ENCODE data around the gene LCN6.
"Not testable (repeated sequence)": the region's sequence is repeated elsewhere in the genome, so short reads cannot be mapped to it uniquely, and the experiment has no call there.

Gene LCN6

DNA sequence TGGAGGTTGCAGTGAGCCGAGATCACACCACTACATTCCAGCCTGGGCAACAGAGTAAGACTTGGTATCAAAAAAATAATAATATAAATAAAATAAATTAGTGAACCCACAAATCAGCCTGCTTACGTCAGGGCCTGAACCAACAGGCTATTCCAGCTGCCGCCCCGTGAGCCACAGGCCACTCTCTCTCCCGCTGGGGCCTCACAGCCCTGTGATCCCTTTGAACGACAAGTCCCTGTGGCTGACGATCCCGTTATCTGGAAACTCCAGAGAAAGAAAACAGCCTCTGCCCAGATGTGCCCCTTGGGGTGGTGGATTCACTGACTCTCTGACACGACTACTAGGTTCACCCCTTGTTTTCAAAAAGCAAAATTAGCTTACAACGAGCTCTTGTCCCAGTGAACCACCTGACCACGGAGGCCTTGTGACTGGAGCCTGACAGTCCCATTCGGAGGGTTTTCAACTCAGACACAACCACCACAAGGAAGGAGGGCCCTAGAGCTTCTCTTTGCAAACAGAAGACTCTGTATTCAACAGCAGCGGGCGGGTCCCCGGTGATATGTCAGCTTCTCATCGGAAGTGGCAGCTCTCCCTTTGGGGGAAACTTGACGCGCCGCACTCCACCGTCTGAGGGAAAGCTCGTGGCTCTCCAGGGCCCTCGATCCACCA lies 40.3 kb downstream of the LCN6 start:
- DNase-seq, result no peak
- H3K9me3 ChIP-seq, result no peaks in the 10 kb centered on the region
- H3K27me3 ChIP-seq, result no peaks in the 10 kb centered on the region
- TF ChIP-seq, protein P1, sequence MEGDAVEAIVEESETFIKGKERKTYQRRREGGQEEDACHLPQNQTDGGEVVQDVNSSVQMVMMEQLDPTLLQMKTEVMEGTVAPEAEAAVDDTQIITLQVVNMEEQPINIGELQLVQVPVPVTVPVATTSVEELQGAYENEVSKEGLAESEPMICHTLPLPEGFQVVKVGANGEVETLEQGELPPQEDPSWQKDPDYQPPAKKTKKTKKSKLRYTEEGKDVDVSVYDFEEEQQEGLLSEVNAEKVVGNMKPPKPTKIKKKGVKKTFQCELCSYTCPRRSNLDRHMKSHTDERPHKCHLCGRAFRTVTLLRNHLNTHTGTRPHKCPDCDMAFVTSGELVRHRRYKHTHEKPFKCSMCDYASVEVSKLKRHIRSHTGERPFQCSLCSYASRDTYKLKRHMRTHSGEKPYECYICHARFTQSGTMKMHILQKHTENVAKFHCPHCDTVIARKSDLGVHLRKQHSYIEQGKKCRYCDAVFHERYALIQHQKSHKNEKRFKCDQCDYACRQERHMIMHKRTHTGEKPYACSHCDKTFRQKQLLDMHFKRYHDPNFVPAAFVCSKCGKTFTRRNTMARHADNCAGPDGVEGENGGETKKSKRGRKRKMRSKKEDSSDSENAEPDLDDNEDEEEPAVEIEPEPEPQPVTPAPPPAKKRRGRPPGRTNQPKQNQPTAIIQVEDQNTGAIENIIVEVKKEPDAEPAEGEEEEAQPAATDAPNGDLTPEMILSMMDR (IDR thresholded peaks at IDR 0.05; ENCODE audit: low read depth, low read length), result no peak
- H3K36me3 ChIP-seq, result no peaks in the 10 kb centered on the region
- H3K4me3 ChIP-seq (ENCODE audit: low read depth, low read length), result no peak overlapping the region
- H3K4me1 ChIP-seq, result no peaks in the 10 kb centered on the region

DNA sequence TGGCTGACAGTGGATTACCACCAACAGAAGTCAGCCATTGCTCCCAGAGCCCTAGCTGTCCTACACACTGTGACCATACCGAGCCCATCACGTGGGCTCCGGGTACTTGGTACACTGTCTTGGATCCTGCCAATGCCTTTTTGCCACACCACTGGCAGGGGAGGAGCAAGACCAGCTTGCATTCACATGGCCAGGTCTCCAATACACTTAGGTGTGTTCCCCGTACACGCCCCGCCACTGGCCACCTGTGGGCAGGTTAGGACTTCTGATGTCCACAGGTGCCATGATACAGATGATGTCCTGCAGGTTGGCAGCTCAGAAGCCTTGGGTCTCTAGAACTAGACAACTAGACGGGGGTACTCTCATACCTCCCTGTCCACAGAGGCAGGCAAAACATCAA lies 41.3 kb downstream of the LCN6 start:
- Histone ChIP-seq H3K36me3 (no peaks in the 10 kb centered on the region), H3K4me3 (ENCODE audit: low read depth, low read length) (no peak overlapping the region), H3K9me3 (no peaks in the 10 kb centered on the region), H3K27me3 (no peaks in the 10 kb centered on the region), H3K4me1 (no peaks in the 10 kb centered on the region)
- no peak for DNase-seq
- TF ChIP-seq, protein P1 (IDR thresholded peaks at IDR 0.05; ENCODE audit: low read depth, low read length), result no peak

DNA sequence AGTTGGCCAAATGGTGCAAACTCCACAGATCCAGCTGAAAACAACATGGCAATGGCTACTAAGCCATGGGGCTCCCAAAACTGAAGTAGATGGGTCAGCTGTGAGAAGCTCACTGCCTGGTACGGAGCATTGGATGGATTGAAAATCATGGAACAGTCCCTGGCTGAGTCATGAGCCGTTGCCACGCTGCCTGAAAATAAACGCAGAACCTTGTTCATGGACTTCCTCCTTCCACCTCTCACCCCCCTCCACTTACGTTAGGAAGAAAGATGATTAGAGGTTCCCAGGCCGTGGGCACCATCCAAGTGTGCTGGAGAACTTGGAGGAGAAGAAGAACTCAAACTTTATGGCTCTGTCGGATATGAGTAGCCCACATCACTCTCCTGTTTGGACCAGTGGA lies 42.8 kb downstream of the LCN6 start:
- TF ChIP-seq, protein P1 (IDR thresholded peaks at IDR 0.05; ENCODE audit: low read depth, low read length), result no peak
- DNase-seq, result no peak
- Histone ChIP-seq H3K4me1 (no peaks in the 10 kb centered on the region), H3K36me3 (no peaks in the 10 kb centered on the region), H3K9me3 (no peaks in the 10 kb centered on the region), H3K4me3 (ENCODE audit: low read depth, low read length) (no peak overlapping the region), H3K27me3 (no peaks in the 10 kb centered on the region)

DNA sequence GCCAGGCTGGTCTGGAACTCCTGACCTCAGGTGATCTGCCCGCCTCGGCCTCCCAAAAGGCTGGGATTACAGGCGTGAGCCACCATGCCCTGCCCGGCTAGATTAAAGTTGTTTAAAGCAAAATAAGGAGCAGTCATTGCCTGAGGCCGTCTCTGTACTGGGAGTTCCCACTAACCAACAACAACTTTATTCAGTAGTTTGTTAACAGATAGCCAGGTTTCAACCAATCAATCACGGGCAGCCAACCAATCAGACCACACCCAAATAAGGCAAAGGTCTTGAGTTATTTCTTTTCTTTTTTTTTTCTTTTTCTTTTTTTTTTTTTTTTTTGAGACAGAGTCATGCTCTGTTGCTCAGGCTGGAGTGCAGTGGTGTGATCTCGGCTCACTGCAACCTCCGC lies 43.6 kb downstream of the LCN6 start:
- H3K4me1 ChIP-seq; H3K27me3 ChIP-seq; H3K36me3 ChIP-seq; H3K4me3 ChIP-seq (ENCODE audit: low read depth, low read length); DNase-seq; H3K9me3 ChIP-seq: not testable (repeated sequence)

DNA sequence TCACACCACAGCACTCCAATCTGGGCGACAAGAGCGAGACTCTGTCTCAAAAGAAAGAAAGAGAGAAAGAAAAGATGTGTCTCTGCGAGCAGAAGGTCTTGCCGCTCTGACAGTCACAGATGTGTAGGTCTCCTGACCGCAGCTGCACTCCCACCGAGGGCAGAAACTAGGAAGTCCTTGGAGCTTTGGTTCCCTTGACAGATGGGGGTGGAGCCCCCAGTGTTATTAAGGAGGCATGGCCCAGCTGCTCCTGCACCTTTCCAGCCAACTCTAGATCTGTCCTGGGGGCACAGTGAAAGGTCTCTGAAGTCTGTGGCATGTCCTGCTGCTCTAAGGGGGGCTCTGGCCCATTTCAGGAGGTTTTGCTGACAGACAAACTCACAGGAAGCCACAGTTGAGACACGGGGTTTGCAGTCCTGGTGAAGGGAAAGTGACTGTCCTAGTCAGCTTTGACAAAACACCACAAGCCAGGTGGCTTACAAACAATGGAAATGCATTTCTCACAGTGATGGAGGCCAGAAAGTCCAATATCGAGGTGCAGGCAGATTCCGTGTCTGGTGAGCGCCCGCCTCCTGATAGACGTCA lies 45.0 kb downstream of the LCN6 start:
- no peak overlapping the region for H3K4me3 ChIP-seq (ENCODE audit: low read depth, low read length)
- TF ChIP-seq, protein P1 (IDR thresholded peaks at IDR 0.05; ENCODE audit: low read depth, low read length), result no peak
- no peaks in the 10 kb centered on the region for H3K4me1 ChIP-seq
- no peaks in the 10 kb centered on the region for H3K36me3 ChIP-seq
- DNase-seq, result no peak
- no peaks in the 10 kb centered on the region for H3K27me3 ChIP-seq
- no peaks in the 10 kb centered on the region; the same call in 1 of the 2 replicates for H3K9me3 ChIP-seq

DNA sequence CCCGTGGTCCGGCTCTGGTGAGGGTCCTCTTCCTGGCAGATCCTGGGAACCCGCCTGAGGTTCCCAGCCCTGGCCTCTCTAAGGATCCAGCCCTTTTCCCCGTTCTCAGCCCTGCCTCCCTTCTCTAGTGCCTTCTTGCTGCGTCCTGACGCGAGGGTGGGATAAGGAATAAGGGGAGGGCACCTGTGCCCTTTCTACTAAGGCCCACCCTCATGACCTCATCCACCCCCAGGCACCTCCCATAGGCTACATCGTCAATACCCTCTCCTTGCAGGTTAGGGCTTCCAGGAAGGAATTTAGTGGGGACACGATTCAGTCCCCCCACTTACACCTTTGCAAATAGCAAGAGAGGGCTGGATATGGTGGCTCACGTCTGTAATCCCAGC lies 46.7 kb downstream of the LCN6 start:
- Histone ChIP-seq H3K4me1 (no peaks in the 10 kb centered on the region), H3K4me3 (ENCODE audit: low read depth, low read length) (no peak overlapping the region)
- TF ChIP-seq, protein P1 (IDR thresholded peaks at IDR 0.05; ENCODE audit: low read depth, low read length), result no peak

More for the DNA sequence above, 46.7 kb downstream of the LCN6 start:
- Histone ChIP-seq H3K27me3 (no peaks in the 10 kb centered on the region), H3K36me3 (no peaks in the 10 kb centered on the region), H3K9me3 (no peaks in the 10 kb centered on the region; the same call in 1 of the 2 replicates)
- DNase-seq, result no peak
